GM19395 (cell line): ENCODE data around the gene RABEP2.
"Not testable (repeated sequence)": the region's sequence is repeated elsewhere in the genome, so short reads cannot be mapped to it uniquely, and the experiment has no call there.

Source experiments
- ATAC-seq: cut with Tn5 transposase; IDR thresholded peaks from one replicate; pipeline ENCODE4 v1.9.1; 2021; ENCODE audit warnings: mild to moderate bottlenecking, moderate library complexity; ENCODE audit not compliant: unreplicated experiment

RABEP2 gene

DNA sequence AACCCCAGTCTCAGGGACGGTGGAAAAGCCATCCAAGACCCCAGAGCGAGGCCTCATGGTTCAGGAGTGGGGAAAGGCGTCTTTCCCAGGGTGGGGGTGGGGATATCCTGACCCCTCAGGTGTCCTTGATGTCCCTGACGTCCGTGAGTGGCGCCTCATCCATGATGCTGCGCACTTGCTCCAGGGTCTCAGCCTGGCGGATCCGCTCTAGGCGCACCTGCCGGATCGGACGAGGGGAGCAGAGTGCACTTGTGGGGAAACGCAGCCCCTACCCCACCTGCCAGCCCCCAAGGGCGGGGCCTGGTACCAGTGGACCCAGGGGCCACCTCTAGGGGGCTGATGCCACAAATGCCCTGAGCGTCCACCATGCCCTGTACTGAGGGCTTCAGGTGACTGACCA lies 20.2 kb downstream of the RABEP2 start:
- ATAC-seq: no peak

DNA sequence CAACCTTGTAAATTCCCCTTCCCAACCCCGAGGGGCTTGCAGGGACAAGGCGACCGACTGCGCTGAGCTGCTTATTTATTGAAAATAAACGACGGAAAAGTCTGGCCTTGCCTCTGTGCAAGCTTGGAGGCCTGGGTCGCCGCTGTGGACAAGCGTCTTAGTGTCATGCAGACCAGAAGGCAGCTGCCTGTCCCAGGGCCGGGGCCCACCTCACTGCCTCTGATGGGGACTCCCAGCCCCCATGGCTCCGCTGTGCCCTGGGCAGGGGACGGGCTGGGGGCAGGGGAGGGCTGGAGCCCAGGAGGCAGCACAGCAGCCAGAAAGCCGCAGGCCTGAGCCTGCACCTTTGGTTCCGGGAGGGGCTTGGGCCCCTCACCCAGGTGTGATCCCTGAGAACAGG lies 20.7 kb downstream of the RABEP2 start:
- ATAC-seq: no peak

DNA sequence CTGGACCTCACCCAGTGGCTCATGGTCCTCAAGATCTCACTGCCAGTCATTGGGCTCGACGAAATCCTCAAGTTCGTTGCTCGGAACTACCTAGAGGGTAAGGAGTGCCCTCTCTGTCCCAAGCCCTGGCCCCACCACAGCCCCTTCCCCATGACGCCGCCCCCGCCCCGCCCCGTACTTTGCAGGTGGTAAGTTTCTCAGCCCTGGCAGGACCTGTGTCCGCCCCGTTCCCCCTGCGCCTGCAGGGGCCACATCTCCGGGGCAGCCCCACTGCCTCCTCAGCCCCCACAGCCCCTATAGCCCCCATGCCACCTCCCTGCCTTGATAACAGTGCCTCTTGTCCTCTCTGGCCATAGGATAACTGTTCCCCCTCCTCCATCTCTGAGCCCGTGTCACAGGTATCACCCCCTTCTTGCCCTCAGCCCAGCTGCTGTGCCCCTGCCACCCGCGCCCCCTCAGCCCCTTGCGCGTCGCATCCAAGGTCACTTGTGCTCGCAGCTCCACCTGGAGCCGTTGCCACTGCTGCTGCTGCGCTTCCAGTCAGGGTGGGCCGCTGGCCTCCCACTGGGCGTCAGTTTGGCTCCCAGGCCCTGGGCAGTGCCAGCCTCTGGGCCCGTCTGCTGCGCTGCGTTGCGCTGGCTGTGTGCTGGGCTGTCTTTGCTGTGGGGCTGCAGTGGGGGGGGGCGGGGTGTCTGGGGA lies 21.5 kb downstream of the RABEP2 start:
- ATAC-seq: no peak

DNA sequence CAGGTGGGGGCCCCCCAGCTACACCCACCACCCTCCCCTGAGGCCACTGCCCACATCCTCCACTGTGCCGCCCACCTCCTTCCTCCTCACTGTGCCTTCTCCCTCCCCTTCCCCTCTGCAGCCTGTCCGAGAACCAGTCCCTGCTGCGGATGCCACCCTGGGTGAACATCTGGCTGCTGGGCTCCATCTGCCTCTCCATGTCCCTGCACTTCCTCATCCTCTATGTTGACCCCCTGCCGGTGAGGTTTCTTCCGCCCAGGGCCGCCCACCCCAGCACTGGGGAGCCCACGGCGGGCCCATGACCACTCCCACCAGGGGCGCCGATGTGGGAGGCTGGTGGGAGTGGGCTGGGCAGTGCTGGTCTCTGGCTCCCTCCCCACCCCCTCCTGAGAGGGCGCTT lies 22.1 kb downstream of the RABEP2 start:
- no peak for ATAC-seq

DNA sequence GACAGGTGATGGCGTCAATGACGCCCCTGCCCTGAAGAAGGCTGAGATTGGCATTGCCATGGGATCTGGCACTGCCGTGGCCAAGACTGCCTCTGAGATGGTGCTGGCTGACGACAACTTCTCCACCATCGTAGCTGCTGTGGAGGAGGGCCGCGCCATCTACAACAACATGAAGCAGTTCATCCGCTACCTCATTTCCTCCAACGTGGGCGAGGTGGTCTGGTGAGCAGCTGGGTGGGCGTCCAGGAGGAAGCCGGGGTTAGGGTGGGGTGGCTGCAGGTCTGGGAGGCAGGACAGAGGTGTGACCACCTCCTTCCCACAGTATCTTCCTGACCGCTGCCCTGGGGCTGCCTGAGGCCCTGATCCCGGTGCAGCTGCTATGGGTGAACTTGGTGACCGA lies 23.2 kb downstream of the RABEP2 start:
- no peak for ATAC-seq

DNA sequence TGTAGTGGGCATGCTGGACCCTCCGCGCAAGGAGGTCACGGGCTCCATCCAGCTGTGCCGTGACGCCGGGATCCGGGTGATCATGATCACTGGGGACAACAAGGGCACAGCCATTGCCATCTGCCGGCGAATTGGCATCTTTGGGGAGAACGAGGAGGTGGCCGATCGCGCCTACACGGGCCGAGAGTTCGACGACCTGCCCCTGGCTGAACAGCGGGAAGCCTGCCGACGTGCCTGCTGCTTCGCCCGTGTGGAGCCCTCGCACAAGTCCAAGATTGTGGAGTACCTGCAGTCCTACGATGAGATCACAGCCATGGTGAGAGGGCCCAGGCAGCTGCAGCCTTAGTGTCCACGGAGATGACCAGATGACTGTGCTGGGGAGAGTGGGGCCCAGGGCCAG lies 24.4 kb downstream of the RABEP2 start:
- ATAC-seq: no peak

DNA sequence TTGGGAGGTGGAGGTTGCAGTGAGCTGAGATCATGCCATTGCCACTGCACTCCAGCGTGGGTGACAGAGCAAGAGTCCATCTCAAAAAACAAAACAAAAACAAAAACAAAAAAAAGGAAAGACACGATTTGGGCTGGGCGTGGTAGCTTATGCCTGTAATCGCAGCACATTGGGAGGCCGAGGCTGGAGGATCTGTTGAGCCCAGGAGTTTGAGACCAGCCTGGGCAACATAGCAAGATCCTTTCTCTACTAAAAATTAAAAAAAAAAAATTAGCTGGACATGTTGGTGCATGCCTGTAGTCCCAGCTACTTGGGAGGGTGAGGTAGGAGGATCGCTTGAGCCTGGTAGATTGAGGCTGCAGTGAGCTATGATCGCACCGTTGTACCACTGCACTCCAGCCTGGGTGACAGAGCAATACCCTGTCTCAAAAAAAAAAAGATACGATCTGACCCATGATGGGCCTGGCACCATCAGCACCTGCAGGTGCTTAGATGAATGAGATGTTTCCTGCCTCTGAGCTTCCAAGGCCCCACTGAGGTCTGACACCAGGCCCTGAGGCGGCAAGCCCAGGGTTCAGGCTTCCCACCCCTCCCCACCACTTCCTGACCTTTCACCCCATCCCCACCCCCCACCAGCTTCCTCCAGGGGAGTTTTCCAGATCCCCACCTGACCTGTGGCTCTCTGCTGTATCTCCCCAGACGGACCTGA lies 25.0 kb downstream of the RABEP2 start:
- ATAC-seq: no peak

DNA sequence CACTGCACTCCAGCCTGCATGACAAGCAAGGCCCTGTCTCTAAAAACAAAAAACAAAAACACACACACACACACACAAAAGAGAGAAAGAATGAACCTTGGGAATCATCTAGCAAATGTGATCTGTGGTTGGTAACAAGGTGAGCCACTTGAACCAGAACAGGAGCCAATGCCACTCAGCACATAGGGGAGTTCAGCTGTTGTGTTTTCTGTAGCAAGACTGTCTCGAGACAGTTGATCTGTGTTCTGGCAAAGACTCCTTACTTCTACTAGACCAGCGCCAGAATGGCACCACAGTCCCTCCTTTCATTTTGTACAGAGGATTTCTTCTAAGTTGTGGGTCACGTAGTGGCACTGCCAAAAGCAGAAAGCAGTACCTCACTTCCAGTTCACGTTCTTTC lies 26.1 kb downstream of the RABEP2 start:
- no peak for ATAC-seq

DNA sequence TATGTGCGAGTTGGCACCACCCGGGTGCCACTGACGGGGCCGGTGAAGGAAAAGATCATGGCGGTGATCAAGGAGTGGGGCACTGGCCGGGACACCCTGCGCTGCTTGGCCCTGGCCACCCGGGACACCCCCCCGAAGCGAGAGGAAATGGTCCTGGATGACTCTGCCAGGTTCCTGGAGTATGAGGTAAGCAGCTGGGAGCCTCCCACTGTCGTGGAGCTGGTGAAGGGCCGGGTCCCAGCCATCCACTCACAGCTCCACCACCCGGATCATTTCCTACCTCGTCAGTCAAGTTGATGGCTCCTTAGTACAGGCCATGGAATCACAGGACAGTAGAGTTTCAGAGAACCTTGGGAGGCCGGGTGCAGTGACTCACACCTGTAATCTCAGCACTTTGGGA lies 26.8 kb downstream of the RABEP2 start:
- ATAC-seq: no peak

DNA sequence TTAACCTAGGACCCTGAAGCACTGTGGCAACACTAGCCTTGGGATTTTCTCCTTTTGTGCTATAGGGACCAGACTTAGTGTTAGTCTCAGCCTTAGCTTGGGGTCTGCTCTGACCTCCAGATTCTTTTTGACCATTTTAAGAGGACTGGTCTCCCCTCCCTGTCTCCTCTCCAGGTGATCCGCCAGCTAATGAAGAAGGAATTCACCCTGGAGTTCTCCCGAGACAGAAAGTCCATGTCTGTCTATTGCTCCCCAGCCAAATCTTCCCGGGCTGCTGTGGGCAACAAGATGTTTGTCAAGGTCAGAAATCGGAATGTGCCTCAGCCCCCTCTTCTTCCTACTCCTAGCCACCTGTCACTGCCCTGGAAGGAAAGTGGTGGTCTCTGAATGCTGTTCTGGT lies 27.2 kb downstream of the RABEP2 start:
- ATAC-seq: no peak

DNA sequence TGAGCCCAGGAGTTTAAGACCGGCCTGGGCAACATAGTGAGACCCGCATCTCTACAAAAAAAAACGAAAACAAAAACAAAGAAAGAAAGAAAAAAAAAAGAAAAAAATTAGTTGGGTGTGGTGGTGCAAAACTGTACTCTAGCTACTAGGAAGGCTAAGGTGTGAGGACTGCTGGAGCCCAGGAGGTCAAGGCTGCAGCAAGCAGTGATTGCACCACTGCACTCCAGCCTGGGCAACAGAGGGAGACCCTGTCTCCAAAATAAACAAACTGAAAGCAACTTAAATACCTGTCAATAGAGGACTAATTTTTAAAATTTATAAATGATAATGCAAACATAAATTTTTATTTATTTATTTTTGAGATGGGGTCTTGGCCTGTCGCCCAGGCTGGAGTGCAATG lies 29.4 kb downstream of the RABEP2 start:
- no peak for ATAC-seq

DNA sequence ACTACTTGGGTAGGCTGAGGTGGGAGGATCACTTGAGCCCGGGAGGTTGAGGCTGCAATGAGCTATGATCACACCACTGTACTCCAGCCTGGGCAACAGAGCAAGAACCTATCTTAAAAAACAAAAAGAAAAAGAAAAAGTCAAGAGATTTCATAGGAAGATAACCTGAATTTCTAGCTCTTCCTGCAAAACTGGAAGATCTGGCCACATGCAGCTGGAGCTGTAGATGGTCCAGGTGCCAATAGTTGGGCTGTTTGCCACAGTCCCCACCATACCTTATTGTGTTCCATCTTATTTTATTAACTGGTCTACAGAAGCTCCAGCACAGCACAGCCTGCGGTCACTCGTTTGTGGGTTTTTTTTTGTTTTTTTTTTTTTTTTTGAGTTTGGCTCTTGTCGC lies 31.7 kb downstream of the RABEP2 start:
- ATAC-seq: no peak

DNA sequence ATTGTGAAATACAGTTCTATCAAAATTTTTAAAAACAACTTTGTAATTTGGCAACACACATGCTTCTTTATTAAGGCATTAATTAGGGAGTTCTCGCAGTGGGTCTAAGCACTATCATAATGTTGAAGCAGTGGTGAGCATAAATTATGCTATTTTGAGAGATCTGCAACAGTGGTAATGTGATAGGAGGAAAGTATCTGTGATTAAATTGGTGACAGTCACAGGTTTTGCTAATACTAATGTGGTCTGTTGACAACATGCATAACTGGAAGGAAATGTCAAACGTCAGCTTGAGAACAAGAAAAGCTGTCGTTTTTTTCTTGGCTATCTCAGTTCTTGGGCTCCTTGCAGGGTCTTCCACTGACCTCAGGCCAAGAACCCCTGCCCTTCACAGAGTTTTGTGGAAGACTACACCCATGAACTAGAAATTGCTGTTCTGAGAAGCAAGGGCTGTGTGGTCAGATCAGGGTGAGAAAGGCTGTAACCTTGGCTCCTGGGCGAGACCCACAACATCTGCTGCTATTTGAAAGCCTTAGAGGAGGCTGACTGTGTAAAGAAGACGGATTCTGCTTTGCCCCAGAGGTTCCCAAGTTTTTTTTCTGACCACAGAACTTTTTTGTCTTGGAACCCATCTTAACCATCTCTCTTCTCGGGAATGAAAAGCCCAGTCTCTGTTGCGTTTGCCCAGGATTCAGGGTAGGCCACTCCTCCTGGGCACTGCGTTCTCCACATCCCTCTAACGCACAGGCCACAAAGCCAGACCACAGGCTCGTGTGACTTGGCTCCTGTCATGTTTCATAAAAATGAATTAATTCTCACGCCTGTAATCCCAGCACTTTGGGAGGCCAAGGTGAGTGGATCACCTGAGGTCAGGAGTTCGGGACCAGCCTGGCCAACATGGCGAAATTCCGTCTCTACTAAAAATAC lies 32.8 kb downstream of the RABEP2 start:
- no peak for ATAC-seq

DNA sequence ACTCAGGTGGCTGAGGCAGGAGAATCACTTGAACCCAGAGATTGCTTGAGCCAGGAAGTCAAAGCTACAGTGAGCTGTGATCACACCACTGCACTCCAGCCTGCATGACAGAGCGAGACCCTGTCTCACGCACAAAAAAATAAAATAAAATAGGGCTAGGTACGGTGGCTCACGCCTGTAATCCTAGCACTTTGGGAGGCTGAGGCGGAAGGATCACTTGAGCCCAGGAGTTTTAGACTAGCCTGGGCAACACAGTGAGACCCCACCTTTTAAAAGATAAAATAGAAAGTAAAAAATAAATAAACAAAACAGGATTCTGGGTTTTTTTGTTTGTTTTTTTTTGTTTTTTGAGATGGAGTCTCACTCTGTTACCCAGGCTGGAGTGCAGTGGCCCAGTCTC lies 34.7 kb downstream of the RABEP2 start:
- ATAC-seq: not testable (repeated sequence)

DNA sequence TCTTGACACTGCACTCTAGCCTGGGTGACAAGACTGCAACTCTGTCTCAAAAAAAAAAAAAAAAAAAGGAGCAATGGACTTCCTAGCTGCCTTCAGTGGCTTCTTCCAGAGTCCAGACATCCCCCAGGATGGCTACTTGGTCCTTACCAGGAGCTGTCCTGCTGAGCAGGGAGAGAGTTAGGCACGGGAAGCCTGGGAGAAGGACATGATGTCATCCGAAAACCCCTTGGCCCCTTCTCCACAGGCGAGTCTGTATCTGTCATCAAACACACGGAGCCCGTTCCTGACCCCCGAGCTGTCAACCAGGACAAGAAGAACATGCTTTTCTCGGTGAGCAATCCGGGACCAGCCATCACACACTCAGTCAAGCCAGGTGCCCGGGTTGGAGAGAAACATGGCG lies 38.1 kb downstream of the RABEP2 start:
- ATAC-seq: no peak

DNA sequence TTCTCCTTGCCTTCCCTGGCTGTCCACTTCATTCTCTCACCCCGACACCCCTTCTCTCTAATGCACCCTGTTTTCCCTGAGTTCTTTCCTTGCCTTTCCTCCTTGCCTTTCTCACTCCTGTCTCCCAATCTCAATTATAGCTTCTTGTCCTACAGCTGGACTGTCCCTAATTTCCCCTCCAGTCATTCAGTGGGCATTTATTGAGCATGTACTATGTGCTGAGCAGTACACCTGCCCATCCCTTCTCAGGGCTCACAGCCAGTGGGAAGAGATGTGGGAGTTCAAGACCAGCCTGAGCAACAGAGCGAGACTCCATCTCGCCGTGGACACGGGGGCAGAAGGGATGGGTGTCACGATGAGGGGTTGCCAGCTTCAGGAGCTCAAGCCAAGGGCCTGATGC lies 41.0 kb downstream of the RABEP2 start:
- ATAC-seq: no peak

DNA sequence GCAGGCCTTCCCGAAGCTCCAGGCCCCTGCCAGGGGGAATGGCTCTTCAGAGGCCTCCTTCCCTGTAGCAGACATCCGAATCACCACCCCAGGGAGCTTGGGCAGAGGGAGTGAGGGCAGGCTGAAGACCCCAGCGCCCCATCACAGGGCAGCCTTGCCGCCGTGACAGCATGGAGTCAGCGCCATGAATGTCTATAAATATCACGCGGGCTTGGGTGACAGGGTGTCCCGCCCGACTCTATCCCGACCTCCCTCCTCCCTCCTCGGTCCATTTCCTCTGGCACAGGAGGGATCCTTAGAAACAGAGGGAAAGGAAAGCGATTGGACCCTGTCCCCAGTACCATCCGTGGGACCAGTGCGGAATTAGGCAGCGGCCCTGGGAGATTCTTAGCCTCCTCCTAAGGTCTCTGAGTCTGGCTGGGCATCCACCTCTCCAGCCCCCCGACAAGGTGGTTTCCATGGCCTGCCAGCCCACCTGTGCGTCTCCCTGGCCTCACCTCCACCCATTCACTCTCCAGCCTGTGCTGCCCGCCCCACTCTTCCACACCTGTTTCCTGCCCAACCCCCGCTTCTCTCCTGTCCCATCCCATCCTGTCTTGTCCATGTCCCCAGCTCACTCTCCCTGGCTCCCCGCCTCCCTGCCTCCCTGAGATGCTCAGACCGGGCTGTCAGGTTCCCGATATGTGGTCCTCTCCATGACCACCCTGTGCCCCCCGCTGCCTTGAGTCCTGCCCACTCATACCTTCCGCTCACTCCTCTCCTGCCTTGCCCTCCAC lies 41.6 kb downstream of the RABEP2 start:
- no peak for ATAC-seq

DNA sequence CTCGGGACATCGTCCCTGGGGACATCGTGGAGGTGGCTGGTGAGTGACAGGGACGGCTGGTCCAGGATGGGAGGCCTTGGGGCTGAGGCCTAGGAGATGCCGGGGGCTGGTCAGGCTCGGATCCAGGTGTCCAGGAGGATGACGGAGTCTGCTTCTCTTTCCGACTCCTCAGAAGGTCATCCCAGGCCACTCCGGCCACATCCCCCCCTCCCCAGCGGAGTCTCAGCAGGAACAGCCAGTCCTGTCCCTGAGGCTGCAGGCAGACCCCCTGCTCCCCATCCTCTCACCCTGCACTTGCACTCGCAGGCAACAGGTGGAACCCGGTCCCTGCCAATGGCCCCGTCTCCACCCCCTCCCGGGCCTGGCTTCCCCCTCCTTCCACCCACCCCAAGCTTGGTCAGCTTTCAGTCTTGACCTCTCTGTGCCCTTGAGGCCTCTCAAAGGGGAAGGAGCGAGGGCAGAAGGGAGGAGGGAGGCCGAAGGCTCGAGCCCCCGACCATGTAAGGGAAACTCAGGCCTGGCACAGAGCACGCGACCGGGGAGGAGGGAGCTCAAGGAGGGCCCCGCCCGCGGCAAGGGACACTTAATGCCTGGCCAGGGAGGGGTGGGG lies 42.4 kb downstream of the RABEP2 start:
- no peak for ATAC-seq

DNA sequence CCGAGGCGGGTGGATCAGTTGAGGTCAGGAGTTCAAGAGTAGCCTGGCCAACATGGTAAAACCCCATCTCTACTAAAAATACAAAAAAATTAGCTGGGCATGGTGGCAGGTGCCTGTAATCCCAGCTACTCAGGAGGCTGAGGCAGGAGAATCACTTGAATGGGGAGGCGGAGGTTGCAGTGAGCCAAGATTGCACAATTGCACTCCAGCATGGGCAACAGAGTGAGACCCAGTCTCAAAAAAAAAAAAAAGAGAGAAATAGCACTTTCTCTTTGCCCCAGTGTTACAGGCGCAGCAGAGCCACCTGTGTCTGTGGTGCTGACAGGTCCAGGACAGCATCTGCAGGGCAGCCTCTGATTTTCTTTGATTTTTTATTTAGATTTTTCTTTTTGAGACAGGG lies 43.5 kb downstream of the RABEP2 start:
- not testable (repeated sequence) for ATAC-seq

DNA sequence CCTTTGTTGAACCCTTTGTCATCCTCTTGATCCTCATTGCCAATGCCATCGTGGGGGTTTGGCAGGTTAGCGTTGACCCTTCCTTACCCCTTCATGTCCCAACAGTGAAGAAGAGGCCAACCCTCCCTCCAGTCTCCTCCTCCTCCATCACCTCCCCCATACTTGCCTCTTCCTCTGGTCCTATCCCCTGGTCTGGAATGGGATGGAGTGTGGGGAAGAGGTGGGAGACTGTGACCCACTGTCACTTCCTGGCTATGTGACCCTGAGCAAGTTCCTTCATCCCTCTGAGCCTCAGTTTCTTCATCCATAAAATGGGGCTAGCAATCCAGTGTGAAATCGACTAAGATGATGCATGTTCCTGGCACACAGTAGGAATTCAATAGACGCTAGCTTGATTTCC lies 44.1 kb downstream of the RABEP2 start:
- ATAC-seq: no peak

DNA sequence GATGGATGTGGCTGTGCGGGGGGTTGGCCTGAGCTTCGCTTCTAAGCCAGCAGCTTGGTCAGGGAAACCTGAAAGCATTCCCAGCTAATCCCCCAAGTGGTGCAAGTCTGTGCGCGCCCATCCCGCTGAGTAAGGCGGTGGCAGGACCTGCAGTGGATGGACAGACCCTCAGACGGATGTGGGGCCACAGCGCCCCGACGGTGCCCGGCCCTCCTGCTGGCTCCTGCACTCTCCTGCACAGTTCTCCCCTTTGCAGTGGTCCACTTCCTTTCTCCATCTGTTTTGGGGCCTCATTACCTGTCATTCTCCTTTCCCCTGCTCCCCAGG lies 44.5 kb downstream of the RABEP2 start:
- ATAC-seq: no peak
